ENCODE data around the gene RBM6.

Gene RBM6

GRCh38 chr3:49992326-49992725 is 52.4 kb downstream of the RBM6 start:
- Histone ChIP-seq H3K4me3 (ENCODE audit: low read depth, low read length, poor library complexity, severe bottlenecking) (no peak overlapping the region), H3K4me2 (ENCODE audit: low read length) (no peak overlapping the region), H3K36me3 (ENCODE audit: insufficient read depth, low read length) (peaks cover 50% of the 10 kb centered on the region), H3K9me3 (ENCODE audit: low read length) (no peaks in the 10 kb centered on the region), H3K9ac (ENCODE audit: low read length) (no peak overlapping the region), H3K4me1 (ENCODE audit: insufficient read depth, low read length, severe bottlenecking) (no peaks in the 10 kb centered on the region), H3K27me3 (ENCODE audit: insufficient read depth, low read length) (no peaks in the 10 kb centered on the region), H3F3A (ENCODE audit: insufficient read depth, low read length) (0 out of 2 replicates have a peak, but pooled peaks cover 3% of the 10 kb centered on the region), H3K9me2 (ENCODE audit: low read depth, low read length) (no peaks in the 10 kb centered on the region), H3K27ac (ENCODE audit: low read depth, low read length, poor library complexity, severe bottlenecking) (no peak overlapping the region), H4K20me1 (ENCODE audit: insufficient read depth, low read length) (no peaks in the 10 kb centered on the region), H3K79me2 (ENCODE audit: insufficient read depth, low read length) (no peaks in the 10 kb centered on the region), H2AFZ (ENCODE audit: low read length) (no peak overlapping the region)
- TF ChIP-seq CTCF (IDR thresholded peaks at IDR 0.05; ENCODE audit: low read length) (no peak), EZH2 (IDR thresholded peaks at IDR 0.05; ENCODE audit: borderline replicate concordance, low read length) (no peak)

GRCh38 chr3:49994476-49994875 is 54.5 kb downstream of the RBM6 start:
- Histone ChIP-seq H3K27me3 (ENCODE audit: insufficient read depth, low read length) (no peaks in the 10 kb centered on the region), H3K4me1 (ENCODE audit: insufficient read depth, low read length, severe bottlenecking) (no peaks in the 10 kb centered on the region), H3K4me3 (ENCODE audit: low read depth, low read length, poor library complexity, severe bottlenecking) (no peak overlapping the region), H2AFZ (ENCODE audit: low read length) (no peak overlapping the region), H3K9ac (ENCODE audit: low read length) (no peak overlapping the region), H3F3A (ENCODE audit: insufficient read depth, low read length) (0 out of 2 replicates have a peak, but pooled peaks cover 3% of the 10 kb centered on the region), H3K27ac (ENCODE audit: low read depth, low read length, poor library complexity, severe bottlenecking) (no peak overlapping the region), H4K20me1 (ENCODE audit: insufficient read depth, low read length) (no peaks in the 10 kb centered on the region), H3K9me2 (ENCODE audit: low read depth, low read length) (no peaks in the 10 kb centered on the region), H3K36me3 (ENCODE audit: insufficient read depth, low read length) (peaks cover 53% of the 10 kb centered on the region), H3K79me2 (ENCODE audit: insufficient read depth, low read length) (no peaks in the 10 kb centered on the region), H3K4me2 (ENCODE audit: low read length) (no peak overlapping the region), H3K9me3 (ENCODE audit: low read length) (no peaks in the 10 kb centered on the region)
- no peak for TF ChIP-seq CTCF (IDR thresholded peaks at IDR 0.05; ENCODE audit: low read length)
- no peak for TF ChIP-seq EZH2 (IDR thresholded peaks at IDR 0.05; ENCODE audit: borderline replicate concordance, low read length)

- no peak overlapping the region for H3K9ac ChIP-seq (ENCODE audit: low read length)
- H3K27me3 ChIP-seq (ENCODE audit: insufficient read depth, low read length): no peaks in the 10 kb centered on the region
- no peak overlapping the region for H3K27ac ChIP-seq (ENCODE audit: low read depth, low read length, poor library complexity, severe bottlenecking)
- no peak overlapping the region for H3K4me3 ChIP-seq (ENCODE audit: low read depth, low read length, poor library complexity, severe bottlenecking)
- H3F3A ChIP-seq (ENCODE audit: insufficient read depth, low read length): 0 out of 2 replicates have a peak, but pooled peaks cover under 1% of the 10 kb centered on the region
- H3K9me2 ChIP-seq (ENCODE audit: low read depth, low read length): no peaks in the 10 kb centered on the region
- TF ChIP-seq EZH2 (IDR thresholded peaks at IDR 0.05; ENCODE audit: borderline replicate concordance, low read length) (no peak), CTCF (IDR thresholded peaks at IDR 0.05; ENCODE audit: low read length) (no peak)
- no peak overlapping the region for H2AFZ ChIP-seq (ENCODE audit: low read length)
- no peaks in the 10 kb centered on the region for H3K4me1 ChIP-seq (ENCODE audit: insufficient read depth, low read length, severe bottlenecking)
- H4K20me1 ChIP-seq (ENCODE audit: insufficient read depth, low read length): no peaks in the 10 kb centered on the region
- no peaks in the 10 kb centered on the region for H3K9me3 ChIP-seq (ENCODE audit: low read length)
- no peaks in the 10 kb centered on the region for H3K79me2 ChIP-seq (ENCODE audit: insufficient read depth, low read length)
- H3K36me3 ChIP-seq (ENCODE audit: insufficient read depth, low read length): peaks cover 59% of the 10 kb centered on the region; the same call in 1 of the 2 replicates
- no peak overlapping the region for H3K4me2 ChIP-seq (ENCODE audit: low read length)
Observed at GRCh38 chr3:49996016-49996415, 56.1 kb downstream of the RBM6 start.

Measured in OCI-LY1 (cell line).